Right atrium auricular region (tissue), 2 donors: Measurements from ENCODE around the gene ACCSL. TPM values are rescaled to one million over a fixed set of nuclear protein-coding genes. Genes with fewer than 3 reads are reported as not detected.

Experiments
- DNase-seq: peaks from one replicate; pipeline ENCODE4 v3.0.0-alpha.2; 2019; ENCODE audit warnings: low spot score
- H3K27ac ChIP-seq, 2 donors: fragments of 200-600 bp; sonication (generic); 1 replicate in 1 of 2; 2 replicates in 1 of 2; pipeline ENCODE4 v1.5.1; 2016 to 2019
- H3K27me3 ChIP-seq, 2 donors: fragments of 200-600 bp; sonication (generic); one replicate each; pipeline versions ENCODE4 v1.5.1 to v1.6.0; 2017 to 2019
- H3K36me3 ChIP-seq: fragments of 200-600 bp; sonication (generic); one replicate; pipeline ENCODE4 v1.5.1; 2016
- H3K4me1 ChIP-seq, 2 donors: fragments of 200-600 bp; sonication (generic); one replicate each; pipeline versions ENCODE4 v1.5.1 to v1.6.0; 2017 to 2019
- H3K4me3 ChIP-seq, 2 donors: fragments of 200-600 bp; sonication (generic); 1 replicate in 1 of 2; 2 replicates in 1 of 2; pipeline ENCODE4 v1.5.1; 2017 to 2019; ENCODE audit warnings: mild to moderate bottlenecking in 1 of 2, moderate library complexity in 1 of 2
- H3K9me3 ChIP-seq, 2 donors: fragments of 200-600 bp; sonication (generic); one replicate each; pipeline ENCODE4 v1.5.1; 2019
- total RNA-seq, 2 donors: library from RNA; depleted of rRNA; stranded (reverse); fragments of >200 nt; gene quantifications; one replicate each; pipeline ENCODE4 v1.1.0, GENCODE V29; 2016
- TF ChIP-seq, protein P1 (sequence below), 2 donors: fragments of 200-600 bp; sonication (generic); IDR thresholded peaks; one replicate each; pipeline ENCODE4 v1.5.1; 2019; ENCODE audit warnings: antibody characterized with exemption in 2 of 2

Gene ACCSL
- total RNA-seq, 2 donors from 2014 or later = not detected

DNA sequence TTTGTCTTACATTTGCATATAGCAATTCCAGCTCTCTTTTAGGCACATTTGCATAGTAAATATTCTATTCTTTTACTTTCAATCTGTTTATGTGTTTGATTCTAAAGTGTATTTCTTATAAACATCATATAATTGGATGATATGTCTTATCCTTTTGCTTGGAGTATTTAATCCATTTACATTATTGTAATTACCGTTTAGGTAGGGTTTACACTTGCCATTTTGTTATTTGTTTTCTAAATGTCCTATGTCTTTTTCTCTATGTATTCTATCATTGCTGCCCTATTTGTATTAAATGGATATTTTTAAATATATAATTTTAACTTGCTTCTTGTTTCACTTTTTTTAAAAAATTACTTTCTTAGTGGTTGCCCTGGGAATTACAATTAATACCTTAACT, 22.8 kb upstream of the ACCSL start:
- no peaks in the 10 kb centered on the region for H3K36me3 ChIP-seq
- TF ChIP-seq, protein P1, sequence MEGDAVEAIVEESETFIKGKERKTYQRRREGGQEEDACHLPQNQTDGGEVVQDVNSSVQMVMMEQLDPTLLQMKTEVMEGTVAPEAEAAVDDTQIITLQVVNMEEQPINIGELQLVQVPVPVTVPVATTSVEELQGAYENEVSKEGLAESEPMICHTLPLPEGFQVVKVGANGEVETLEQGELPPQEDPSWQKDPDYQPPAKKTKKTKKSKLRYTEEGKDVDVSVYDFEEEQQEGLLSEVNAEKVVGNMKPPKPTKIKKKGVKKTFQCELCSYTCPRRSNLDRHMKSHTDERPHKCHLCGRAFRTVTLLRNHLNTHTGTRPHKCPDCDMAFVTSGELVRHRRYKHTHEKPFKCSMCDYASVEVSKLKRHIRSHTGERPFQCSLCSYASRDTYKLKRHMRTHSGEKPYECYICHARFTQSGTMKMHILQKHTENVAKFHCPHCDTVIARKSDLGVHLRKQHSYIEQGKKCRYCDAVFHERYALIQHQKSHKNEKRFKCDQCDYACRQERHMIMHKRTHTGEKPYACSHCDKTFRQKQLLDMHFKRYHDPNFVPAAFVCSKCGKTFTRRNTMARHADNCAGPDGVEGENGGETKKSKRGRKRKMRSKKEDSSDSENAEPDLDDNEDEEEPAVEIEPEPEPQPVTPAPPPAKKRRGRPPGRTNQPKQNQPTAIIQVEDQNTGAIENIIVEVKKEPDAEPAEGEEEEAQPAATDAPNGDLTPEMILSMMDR (IDR thresholded peaks at IDR 0.05) = no peak
- no peak for DNase-seq
- H3K27ac ChIP-seq = no peak overlapping the region
- peaks cover 0 to 13% of the 10 kb centered on the region in 2 donors for H3K9me3 ChIP-seq
- no peak overlapping the region for H3K4me3 ChIP-seq
- no peaks in the 10 kb centered on the region for H3K27me3 ChIP-seq
- peaks cover 0 to under 1% of the 10 kb centered on the region in 2 donors for H3K4me1 ChIP-seq

DNA sequence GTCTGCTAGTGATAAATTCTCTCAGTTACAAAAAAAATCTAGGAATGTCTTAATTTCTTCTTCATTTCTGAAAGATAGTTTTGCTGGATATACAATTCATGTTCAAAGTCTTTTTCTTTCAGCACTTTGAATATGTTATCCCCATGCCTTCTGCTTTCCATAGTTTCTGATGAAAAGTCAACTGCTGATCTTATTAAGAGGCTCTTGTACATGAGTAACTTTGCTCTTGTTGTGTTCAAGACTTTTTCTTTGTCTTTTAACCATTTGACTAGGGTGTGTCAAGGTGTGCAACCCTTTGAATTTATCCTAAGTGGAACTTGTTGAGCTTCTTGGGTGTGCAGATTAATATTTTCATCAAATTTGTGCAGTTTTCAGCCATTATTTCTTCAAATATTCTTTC, 22.1 kb upstream of the ACCSL start:
- Histone ChIP-seq H3K4me3 (no peak overlapping the region), H3K36me3 (no peaks in the 10 kb centered on the region), H3K27me3 (no peaks in the 10 kb centered on the region), H3K9me3 (peaks cover 0 to 13% of the 10 kb centered on the region in 2 donors), H3K27ac (no peak overlapping the region), H3K4me1 (peaks cover 0 to 8% of the 10 kb centered on the region in 2 donors)
- TF ChIP-seq, protein P1 (IDR thresholded peaks at IDR 0.05) = no peak
- no peak for DNase-seq

DNA sequence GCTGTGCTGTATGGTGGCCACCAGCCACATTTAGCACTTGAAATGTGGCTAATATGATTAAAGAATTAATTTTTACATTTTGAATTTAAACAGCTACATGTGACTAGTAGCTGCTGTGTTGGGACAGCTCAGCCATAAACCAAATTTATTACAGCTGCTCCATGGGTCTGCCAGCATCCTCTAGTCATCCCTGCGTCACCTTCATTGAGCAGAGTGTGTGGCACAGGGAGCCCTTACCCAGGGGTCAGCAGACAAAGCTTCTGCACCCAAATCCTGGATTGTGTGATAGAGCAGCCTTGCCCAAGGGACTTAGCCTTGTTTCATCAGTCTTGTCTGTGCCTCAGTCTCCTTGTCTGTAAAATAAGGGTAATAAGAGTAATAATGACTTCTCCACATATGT, 19.4 kb upstream of the ACCSL start:
- Histone ChIP-seq H3K4me1 (peaks cover 0 to 34% of the 10 kb centered on the region in 2 donors), H3K4me3 (no peak overlapping the region), H3K27me3 (no peaks in the 10 kb centered on the region), H3K9me3 (peaks cover 0 to 10% of the 10 kb centered on the region in 2 donors), H3K36me3 (no peaks in the 10 kb centered on the region), H3K27ac (no peak overlapping the region)
- peak; percentile 30 for DNase-seq
- TF ChIP-seq, protein P1 (IDR thresholded peaks at IDR 0.05) = no peak

DNA sequence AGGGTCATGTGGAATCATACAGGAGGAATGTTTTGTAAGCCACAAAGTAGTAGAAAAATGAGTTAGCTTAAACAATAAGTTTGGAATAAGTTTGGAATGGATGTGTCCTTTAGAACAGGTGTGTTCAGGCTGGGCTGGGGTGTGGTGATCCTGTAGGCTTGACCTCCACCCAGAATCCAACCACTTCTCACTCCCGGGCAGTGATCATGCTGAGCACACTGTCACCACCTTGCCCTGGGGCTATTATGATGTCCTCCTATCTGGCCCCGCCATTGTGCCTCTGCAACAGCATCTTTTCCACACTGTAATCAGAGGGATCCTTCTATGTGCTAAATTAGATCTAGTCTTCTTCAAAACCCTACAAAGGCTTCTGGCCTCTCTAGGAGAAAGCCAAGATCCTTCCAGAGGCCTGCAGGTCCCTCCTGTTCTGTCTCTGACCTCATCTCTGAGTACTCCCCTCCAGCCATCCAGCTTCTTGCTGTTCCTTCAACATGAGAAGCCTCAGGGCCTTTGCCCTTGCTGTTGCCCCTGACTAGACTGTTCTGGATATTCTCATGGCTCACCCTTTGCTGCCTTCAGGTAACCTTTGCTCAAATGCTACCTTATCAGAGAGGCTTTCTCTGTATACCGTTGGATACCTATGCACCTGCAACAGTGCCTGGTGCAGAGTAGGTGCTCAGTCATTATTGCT, 18.8 kb upstream of the ACCSL start:
- H3K9me3 ChIP-seq = peaks cover 0 to 10% of the 10 kb centered on the region in 2 donors
- peak overlapping the region in 1 of 2 donors; percentile 37 for H3K27ac ChIP-seq
- TF ChIP-seq, protein P1 (IDR thresholded peaks at IDR 0.05) = no peak
- H3K4me3 ChIP-seq = no peak overlapping the region
- DNase-seq = peak; percentile 47
- peaks cover 0 to 37% of the 10 kb centered on the region in 2 donors for H3K4me1 ChIP-seq
- H3K27me3 ChIP-seq = no peaks in the 10 kb centered on the region
- no peaks in the 10 kb centered on the region for H3K36me3 ChIP-seq

DNA sequence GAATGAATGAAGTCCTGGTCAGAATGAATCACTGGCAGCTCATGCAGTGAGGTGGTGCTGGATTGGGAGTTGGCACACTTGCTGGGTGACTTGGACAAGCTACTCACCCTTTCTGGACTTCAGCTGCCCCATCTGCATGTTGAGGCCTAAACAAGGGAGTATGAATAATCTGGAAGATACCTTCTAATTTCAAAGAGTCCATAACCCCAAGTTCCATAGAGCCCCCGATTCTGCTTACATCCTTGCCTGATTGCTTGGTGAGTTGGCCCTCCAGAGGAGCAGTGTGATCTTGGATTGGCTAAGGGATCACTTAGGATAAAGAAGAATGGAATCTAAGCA, 18.3 kb upstream of the ACCSL start:
- Histone ChIP-seq H3K36me3 (no peaks in the 10 kb centered on the region), H3K9me3 (peaks cover 0 to 10% of the 10 kb centered on the region in 2 donors), H3K4me3 (no peak overlapping the region), H3K27me3 (no peaks in the 10 kb centered on the region), H3K4me1 (peaks cover 0 to 37% of the 10 kb centered on the region in 2 donors), H3K27ac (peak overlapping the region in 1 of 2 donors; percentile 37)
- DNase-seq = peak; percentile 44
- TF ChIP-seq, protein P1 (IDR thresholded peaks at IDR 0.05) = no peak
